Islet precursor cell (in vitro differentiated cells): ENCODE data around the gene STOX2.

ENCODE experiments used
- DNase-seq: peaks from one replicate; pipeline ENCODE4 v3.0.0-alpha.2; 2018

The STOX2 gene

GRCh38 chr4:183989461-183989860, 84.4 kb downstream of the STOX2 start:
- no peak for DNase-seq

GRCh38 chr4:183989931-183990330, 84.8 kb downstream of the STOX2 start:
- DNase-seq, result no peak

GRCh38 chr4:183993676-183994075, 88.6 kb downstream of the STOX2 start:
- no peak for DNase-seq

GRCh38 chr4:183995570-183995969, 90.5 kb downstream of the STOX2 start:
- DNase-seq, result no peak

- no peak for DNase-seq
Measured at GRCh38 chr4:183996868-183997267, 91.8 kb downstream of the STOX2 start.

- DNase-seq, result no peak
Measured at GRCh38 chr4:183999435-183999834, 94.3 kb downstream of the STOX2 start.

GRCh38 chr4:184000457-184001396, 95.6 kb downstream of the STOX2 start:
- DNase-seq, result no peak

GRCh38 chr4:184003433-184003832, 98.3 kb downstream of the STOX2 start:
- no peak for DNase-seq

- no peak for DNase-seq
Measured at GRCh38 chr4:184007891-184008290, 102.8 kb downstream of the STOX2 start.

GRCh38 chr4:184010696-184011095, 105.6 kb downstream of the STOX2 start:
- DNase-seq, result no peak

- no peak for DNase-seq
Measured at GRCh38 chr4:184011826-184012380, 106.8 kb downstream of the STOX2 start.

- no peak for DNase-seq
Measured at GRCh38 chr4:184012937-184013336, 107.8 kb downstream of the STOX2 start.

GRCh38 chr4:184014301-184014700, 109.2 kb downstream of the STOX2 start:
- DNase-seq, result no peak

- DNase-seq, result no peak
Measured at GRCh38 chr4:184016759-184017668, 111.9 kb downstream of the STOX2 start.

- no peak for DNase-seq
Measured at GRCh38 chr4:184019076-184019475, 114.0 kb downstream of the STOX2 start.

GRCh38 chr4:184019667-184020623, 114.8 kb downstream of the STOX2 start:
- no peak for DNase-seq

- DNase-seq, result no peak
Measured at GRCh38 chr4:184021389-184021788, 116.3 kb downstream of the STOX2 start.

- DNase-seq, result no peak
Measured at GRCh38 chr4:184022679-184023383, 117.7 kb downstream of the STOX2 start.

- DNase-seq, result no peak
Measured at GRCh38 chr4:184024637-184025036, 119.5 kb downstream of the STOX2 start.

- DNase-seq, result no peak
Measured at GRCh38 chr4:184028561-184029374, 123.7 kb downstream of the STOX2 start.

- DNase-seq, result no peak
Measured at GRCh38 chr4:184030036-184030435, 124.9 kb downstream of the STOX2 start.
